K562 (cell line): ENCODE results near the gene IL1RN. TPM values are rescaled to one million over a fixed set of nuclear protein-coding genes. Genes with fewer than 3 reads are reported as not detected.

Experiments used
- ATAC-seq: fragments of 200-7000 bp; cut with Tn5 transposase; 3 replicates; pipeline ENCODE4 v1.9.1; 2020; ENCODE audit warnings: moderate library complexity
- BruUV-seq: library from RNA; stranded (reverse); fragments of 400-500 nt; replicated peaks from 2 replicates; lab custom pipeline; 2021; lab: Mats Ljungman, UMichigan
- CTCF ChIA-PET: fragments of 300-600 bp; formaldehyde crosslinking; extraction: SDS; loops from one replicate; lab custom pipeline; 2021; ENCODE audit warnings: low intra/inter-chr PET ratio; lab: Yijun Ruan, JAX
- POLR2A ChIA-PET: fragments of 300-600, 350-650 bp; sonication (Branson Sonifier 250); formaldehyde crosslinking; extraction: SDS; loops from one replicate; lab custom pipeline; 2021; ENCODE audit warnings: antibody characterized with exemption, inconsistent platforms; lab: Yijun Ruan, JAX
- DNase-seq, 4 experiments: peaks; one replicate each; pipeline versions ENCODE4 v3.0.0 to v3.0.0-alpha.2; 2011 to 2018; ENCODE audit warnings: low spot score in 3 of 4, mixed read lengths in 3 of 4; ENCODE audit errors: extremely low read depth in 1 of 4
- FAIRE-seq: peaks from 2 replicates; lab custom pipeline; 2011; peaks lifted over from hg19 to GRCh38; lab: Jason Lieb, UNC
- H2AFZ ChIP-seq: 2 replicates; pipeline ENCODE4 v1.6.0; 2011; ENCODE audit warnings: low read depth, low read length, control low read depth, inconsistent platforms
- H3K27ac ChIP-seq: fragments of 200-600 bp; 3 replicates; pipeline ENCODE4 v1.8.0; 2011; ENCODE audit warnings: low read depth, mild to moderate bottlenecking, control low read depth, inconsistent platforms, low read length, moderate library complexity, mixed read lengths; ENCODE audit errors: extremely low read depth
- H3K27me3 ChIP-seq, 2 experiments: fragments of 300-600 bp in 1 of 2; 2 replicates in 1 of 2; 3 replicates in 1 of 2; pipeline versions ENCODE4 v1.6.0 to v1.8.0; 2011; ENCODE audit warnings: inconsistent platforms in 2 of 2, low read length in 2 of 2, mild to moderate bottlenecking in 1 of 2, mixed read lengths in 1 of 2, moderate library complexity in 1 of 2; ENCODE audit not compliant: control insufficient read depth in 2 of 2, insufficient read depth in 2 of 2
- H3K36me3 ChIP-seq: fragments of 300-600 bp; 3 replicates; pipeline ENCODE4 v1.8.0; 2011; ENCODE audit warnings: mild to moderate bottlenecking, low read length, inconsistent platforms; ENCODE audit not compliant: control insufficient read depth, insufficient read depth
- H3K4me1 ChIP-seq, 2 experiments: fragments of 200-600 bp in 1 of 2; replicated peaks in 1 of 2; 2 replicates in 1 of 2; 3 replicates in 1 of 2; pipeline versions ENCODE4 v1.5.1 to v1.8.0; 2011; ENCODE audit warnings: inconsistent platforms in 2 of 2, low read length in 2 of 2, mild to moderate bottlenecking in 1 of 2, mixed read lengths in 1 of 2, moderate library complexity in 1 of 2; ENCODE audit not compliant: control insufficient read depth in 2 of 2, insufficient read depth in 2 of 2
- H3K4me2 ChIP-seq: 2 replicates; pipeline ENCODE4 v1.6.1; 2011; ENCODE audit warnings: low read length, control low read depth, inconsistent platforms, mixed read lengths; ENCODE audit not compliant: insufficient read depth
- H3K4me3 ChIP-seq: fragments of 200-600 bp; sonication (generic), shearing (Covaris generic); 2 replicates; pipeline ENCODE4 v1.5.1; 2016; ENCODE audit warnings: control low read depth, inconsistent platforms
- H3K79me2 ChIP-seq: fragments of 200-600 bp; 3 replicates; pipeline ENCODE4 v1.8.0; 2011; ENCODE audit warnings: low read length, inconsistent platforms; ENCODE audit not compliant: control insufficient read depth, insufficient read depth
- H3K9ac ChIP-seq, 2 experiments: 2 replicates each; pipeline versions ENCODE4 v1.6.0 to v1.6.1; 2011; ENCODE audit warnings: low read depth in 2 of 2, low read length in 2 of 2, control low read depth in 1 of 2, inconsistent platforms in 1 of 2, mild to moderate bottlenecking in 1 of 2, mixed read lengths in 1 of 2; ENCODE audit not compliant: insufficient read depth in 1 of 2
- H3K9me1 ChIP-seq: one replicate; pipeline ENCODE4 v1.6.0; 2011; ENCODE audit warnings: inconsistent platforms, mild to moderate bottlenecking, low read length, moderate library complexity; ENCODE audit not compliant: control insufficient read depth, insufficient read depth
- H3K9me3 ChIP-seq: replicated peaks from 2 replicates; pipeline ENCODE4 v1.5.1; 2011; ENCODE audit warnings: low read depth, low read length, inconsistent platforms; ENCODE audit not compliant: control insufficient read depth, insufficient read depth
- H4K20me1 ChIP-seq: replicated peaks from 2 replicates; pipeline ENCODE4 v1.6.1; 2011; ENCODE audit warnings: low read length, inconsistent platforms, mixed read lengths; ENCODE audit not compliant: control insufficient read depth, insufficient read depth
- ATF3 ChIP-seq, 2 experiments: fragments of 450-650 bp in 1 of 2; sonication (generic) in 1 of 2; formaldehyde crosslinking in 1 of 2; IDR thresholded peaks in 1 of 2; conservative IDR thresholded peaks in 1 of 2; 2 replicates each; pipeline versions ENCODE4 v1.6.1 to v1.8.1; 2016 to 2023; ENCODE audit warnings: mild to moderate bottlenecking in 2 of 2, moderate library complexity in 2 of 2, inconsistent platforms in 1 of 2, missing genetic modification reagents in 1 of 2
- EGR1 ChIP-seq: fragments of 450-650 bp; conservative IDR thresholded peaks from 2 replicates; pipeline ENCODE4 v1.6.1; 2017; ENCODE audit warnings: mild to moderate bottlenecking
- EP300 ChIP-seq: IDR thresholded peaks from 2 replicates; pipeline ENCODE4 v1.6.1; 2012; ENCODE audit warnings: low read length, improper control_type of control experiment
- FOXJ2 ChIP-seq: fragments of 200-800 bp; sonication (Bioruptor generic); IDR thresholded peaks from 2 replicates; pipeline ENCODE4 v1.6.1; 2016; ENCODE audit warnings: missing genetic modification characterization, missing compliant biosample characterization
- JUN ChIP-seq, 2 experiments: sonication (generic) in 1 of 2; formaldehyde crosslinking in 1 of 2; IDR thresholded peaks; 2 replicates each; pipeline versions ENCODE4 v1.6.1 to v1.8.0; 2012 to 2022; ENCODE audit warnings: borderline replicate concordance in 2 of 2, mild to moderate bottlenecking in 2 of 2, improper control_type of control experiment in 1 of 2, low read depth in 1 of 2, low read length in 1 of 2, missing genetic modification reagents in 1 of 2
- KDM1A ChIP-seq, 2 experiments: fragments of 450-650 bp; IDR thresholded peaks; 2 replicates each; pipeline ENCODE4 v1.6.1; 2016; ENCODE audit warnings: mild to moderate bottlenecking in 2 of 2
- POLR2A ChIP-seq: fragments of 450-650 bp; conservative IDR thresholded peaks from 2 replicates; pipeline ENCODE4 v1.6.1; 2016
- SMARCA4 ChIP-seq: fragments of 450-650 bp; IDR thresholded peaks from 2 replicates; pipeline ENCODE4 v1.6.1; 2016
- SREBF1 ChIP-seq: fragments of 150-350 bp; IDR thresholded peaks from 2 replicates; pipeline ENCODE4 v1.6.1; 2014; ENCODE audit warnings: antibody characterized with exemption, low read depth, low read length, borderline replicate concordance
- ZNF263 ChIP-seq: sonication (generic); formaldehyde crosslinking; IDR thresholded peaks from 2 replicates; pipeline ENCODE4 v1.8.0; 2022; ENCODE audit warnings: mild to moderate bottlenecking, missing genetic modification reagents, borderline replicate concordance
- ZNF347 ChIP-seq: fragments of 450-650 bp; formaldehyde crosslinking; IDR thresholded peaks from 2 replicates; pipeline ENCODE4 v1.4.0; 2020; ENCODE audit warnings: low read depth, mild to moderate bottlenecking, moderate library complexity
- ZNF41 ChIP-seq: fragments of 250-450 bp; sonication (Bioruptor Pico); conservative IDR thresholded peaks from 2 replicates; pipeline ENCODE4 v1.4.0; 2020; ENCODE audit warnings: mild to moderate bottlenecking
- WGBS: fragments of 100-300 bp; shearing (Covaris generic); methylation state at CpG from one replicate; pipeline ENCODE4 v1.1.6; 2016; ENCODE audit warnings: low coverage, mixed read lengths; ENCODE audit not compliant: insufficient coverage; ENCODE audit errors: missing lambda C conversion rate; 5-methylcytosine and 5-hydroxymethylcytosine counted together
- in situ Hi-C: fragments of 300-500 bp; cut with MboI; formaldehyde crosslinking; loops from 4 replicates; pipeline ENCODE4 v1.15.0; 2018; ENCODE audit warnings: inconsistent platforms, mixed read lengths
- intact Hi-C: fragments of 100-400 bp; cut with micrococcal nuclease; formaldehyde crosslinking; loops from 2 replicates; pipeline ENCODE4 v1.14.2; 2022
- polyA plus RNA-seq, 8 experiments: library from polyadenylated mRNA; depleted of rRNA in 4 of 8; stranded (reverse) in 5 of 8; unstranded in 3 of 8; fragments of >200 nt; fragmentation: Nextera tagmentation in 2 of 8; fragmentation: Illumina TruSeq in 1 of 8; extraction: Ambion mirVana in 2 of 8; extraction: Trizol in 1 of 8; gene quantifications; 2 replicates each; pipeline versions ENCODE4 v1.2.1 to v1.2.3, GENCODE V29; 2011 to 2014; ENCODE audit warnings: inconsistent platforms in 1 of 8, missing spikeins in 1 of 8
- total RNA-seq, 7 experiments: library from RNA; depleted of rRNA in 6 of 7; stranded (reverse); fragments of >200 nt in 6 of 7; fragmentation: Illumina TruSeq in 2 of 7; extraction: Trizol in 2 of 7; gene quantifications; 2 replicates each; pipeline versions ENCODE4 v1.2.1 to v1.2.3, GENCODE V29; 2011 to 2021; ENCODE audit warnings: low replicate concordance in 1 of 7
- TF ChIP-seq, protein P1 (sequence below): sonication (generic); formaldehyde crosslinking; IDR thresholded peaks from 2 replicates; pipeline ENCODE4 v1.8.0; 2022; ENCODE audit warnings: missing genetic modification reagents, mild to moderate bottlenecking, borderline replicate concordance

The IL1RN gene
- total and polyA plus RNA-seq, 9 of the 15 experiments (the other 6 are each of a cell fraction or from before 2014, with no cell fraction given) = 0.13 TPM; not detected in 8

GRCh38 chr2:113104054-113104611, 23.3 kb upstream of the IL1RN start:
- no TSS peak for BruUV-seq
- H3K4me1 ChIP-seq = no peaks in the 10 kb centered on the region; a peak in 1 of 5 replicates
- H3K36me3 ChIP-seq = no peaks in the 10 kb centered on the region
- ChIA-PET CTCF (no interaction called here), POLR2A (interaction anchor here (1.2 to 1.7 kb wide), 2 partner anchors 9 to 18 kb away, joined by 5 read pairs; no protein-coding TSS in a partner anchor)
- peak; percentile 58 for TF ChIP-seq EGR1
- TF ChIP-seq ZNF347 = no peak
- H3K4me3 ChIP-seq = no peak overlapping the region
- DNase-seq (no peak), FAIRE-seq (no peak), ATAC-seq (no peak)
- no peak overlapping the region for H3K9ac ChIP-seq
- 0% methylated on average over 3 of the region's 3 CpGs for WGBS
- H3K9me1 ChIP-seq = no peaks in the 10 kb centered on the region
- no peak overlapping the region for H3K4me2 ChIP-seq
- no peak overlapping the region for H2AFZ ChIP-seq
- H3K79me2 ChIP-seq = no peaks in the 10 kb centered on the region
- intact Hi-C loops = no loop called here
- peaks cover 11 to 26% of the 10 kb centered on the region in 2 experiments for H3K27me3 ChIP-seq
- no peaks in the 10 kb centered on the region for H4K20me1 ChIP-seq
- in situ Hi-C loops = no loop called here
- no peak overlapping the region for H3K27ac ChIP-seq
- no peaks in the 10 kb centered on the region for H3K9me3 ChIP-seq

DNA sequence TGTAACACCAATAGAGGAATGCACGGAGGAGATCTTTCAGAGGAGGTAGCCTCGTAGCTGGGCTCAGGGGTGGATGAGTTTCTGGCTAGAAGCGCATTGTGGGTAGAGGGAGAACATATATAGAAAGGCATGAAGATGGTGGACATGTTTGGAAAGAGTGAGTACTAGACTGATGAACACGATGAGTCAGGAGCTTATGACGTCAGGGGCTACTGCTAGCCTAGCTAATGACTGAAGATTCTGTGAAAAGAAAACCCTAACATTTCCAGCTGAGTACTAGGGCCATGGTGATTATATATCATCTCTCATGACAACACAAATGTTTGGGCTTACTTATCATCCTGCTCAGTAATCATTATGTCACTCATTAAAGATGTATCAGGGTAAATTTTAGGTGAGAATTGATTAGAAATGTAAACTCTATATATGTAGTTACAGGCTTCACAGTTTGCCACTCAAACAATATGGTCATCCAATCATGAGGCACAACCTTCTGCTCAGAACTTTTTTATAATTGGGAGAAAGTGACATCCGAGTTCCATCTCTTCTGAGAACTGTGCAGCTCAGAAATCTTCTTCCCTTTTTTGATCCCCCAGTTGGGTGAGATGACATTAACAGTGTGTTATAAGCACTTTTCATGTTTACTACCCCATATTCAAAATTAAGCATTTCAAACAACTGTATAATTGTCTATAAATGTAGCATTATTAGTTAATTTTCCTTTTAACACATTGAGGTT, 22.2 kb upstream of the IL1RN start:
- Histone ChIP-seq H3K36me3 (no peaks in the 10 kb centered on the region), H3K79me2 (no peaks in the 10 kb centered on the region), H3K27me3 (peaks cover 7 to 20% of the 10 kb centered on the region in 2 experiments; a peak in 4 of 5 replicates), H3K9me1 (no peaks in the 10 kb centered on the region), H3K4me3 (no peak overlapping the region), H3K9ac (no peak overlapping the region), H3K9me3 (no peaks in the 10 kb centered on the region), H3K4me2 (no peak overlapping the region), H2AFZ (no peak overlapping the region), H3K4me1 (no peaks in the 10 kb centered on the region), H3K27ac (no peak overlapping the region), H4K20me1 (no peaks in the 10 kb centered on the region)
- DNase-seq = peak in 3 of 4 experiments; percentile 18 to 37 (median 21)
- BruUV-seq = no TSS peak
- ChIA-PET POLR2A (interaction anchor here (1.0 to 1.7 kb wide), 3 partner anchors 8 to 33 kb away, joined by 5 read pairs; no protein-coding TSS in a partner anchor), CTCF (no interaction called here)
- FAIRE-seq = peak; percentile 11
- intact Hi-C loops (no loop called here), in situ Hi-C loops (no loop called here)
- WGBS = under 1% methylated on average over 6 of the region's 6 CpGs
- 0 out of 3 replicates have a peak, but pooled peaks have one; percentile 38 for ATAC-seq
- TF ChIP-seq ATF3 (IDR thresholded peaks at IDR 0.05) (peak; percentile 85), ATF3 (CRISPR knock-in tag; conservative IDR thresholded peaks at IDR 0.05) (no peak), ZNF41 (CRISPR knock-in tag) (no peak), SMARCA4 (no peak), EP300 (no peak), SREBF1 (no peak), POLR2A (no peak), FOXJ2 (no peak), ZNF263 (CRISPR knock-in tag) (no peak), JUN (IDR thresholded peaks at IDR 0.05; ENCODE audit: borderline replicate concordance, low read depth, low read length) (peak; percentile 66), JUN (CRISPR knock-in tag; IDR thresholded peaks at IDR 0.05; ENCODE audit: borderline replicate concordance) (no peak), KDM1A (IDR thresholded peaks at IDR 0.05) (no peak)
- TF ChIP-seq, protein P1, sequence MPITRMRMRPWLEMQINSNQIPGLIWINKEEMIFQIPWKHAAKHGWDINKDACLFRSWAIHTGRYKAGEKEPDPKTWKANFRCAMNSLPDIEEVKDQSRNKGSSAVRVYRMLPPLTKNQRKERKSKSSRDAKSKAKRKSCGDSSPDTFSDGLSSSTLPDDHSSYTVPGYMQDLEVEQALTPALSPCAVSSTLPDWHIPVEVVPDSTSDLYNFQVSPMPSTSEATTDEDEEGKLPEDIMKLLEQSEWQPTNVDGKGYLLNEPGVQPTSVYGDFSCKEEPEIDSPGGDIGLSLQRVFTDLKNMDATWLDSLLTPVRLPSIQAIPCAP (CRISPR knock-in tag) = no peak
